ENCODE measurements around the gene DGKD. TPM values are rescaled to one million over a fixed set of nuclear protein-coding genes. Genes with fewer than 3 reads are reported as not detected.

DGKD gene
- total and polyA plus RNA-seq, 2 experiments from 2014 or later: 3.9 to 4.0 TPM

GRCh38 chr2:233455006-233455405, 100.7 kb downstream of the DGKD start:
- DNase-seq: no peak
- H3K4me1 ChIP-seq (ENCODE audit: insufficient read depth): no peaks in the 10 kb centered on the region
- no peaks in the 10 kb centered on the region for H3K36me3 ChIP-seq (ENCODE audit: low read depth)
- no peak for TF ChIP-seq EZH2phosphoT487 (IDR thresholded peaks at IDR 0.05; ENCODE audit: insufficient read depth, low read depth)
- TF ChIP-seq EZH2 (IDR thresholded peaks at IDR 0.05; ENCODE audit: insufficient read depth, poor library complexity, severe bottlenecking): no peak
- no peaks in the 10 kb centered on the region for H3K27me3 ChIP-seq (replicated peaks; ENCODE audit: insufficient read depth)
- H2AFZ ChIP-seq: no peak overlapping the region
- 88 to 93% methylated on average over 11 of the region's 11 CpGs for whole genome bisulfite sequencing, 2 experiments (ENCODE audit: low coverage in 1 of 2, low lambda C conversion rate in 2 of 2, missing lambda C conversion rate in 2 of 2)
- H3K79me2 ChIP-seq (ENCODE audit: insufficient read depth): no peaks in the 10 kb centered on the region
- no peak overlapping the region for H3K4me2 ChIP-seq (ENCODE audit: unreplicated experiment)
- in situ Hi-C loops (cut with MboI): loop anchor here (10.0 kb wide), 1 partner anchor 260 kb away; the partner anchor contains the start of genes UGT1A4 and UGT1A5
- no peak overlapping the region for H3K27ac ChIP-seq
- H3F3A ChIP-seq (ENCODE audit: insufficient read depth): no peaks in the 10 kb centered on the region
- H3K9me2 ChIP-seq (ENCODE audit: insufficient read depth): no peaks in the 10 kb centered on the region
- no peaks in the 10 kb centered on the region for H4K20me1 ChIP-seq (ENCODE audit: insufficient read depth)
- H3K9ac ChIP-seq: no peak overlapping the region
- no peaks in the 10 kb centered on the region for H3K9me3 ChIP-seq (ENCODE audit: low read depth)
- H3K4me3 ChIP-seq: no peak overlapping the region

DNA sequence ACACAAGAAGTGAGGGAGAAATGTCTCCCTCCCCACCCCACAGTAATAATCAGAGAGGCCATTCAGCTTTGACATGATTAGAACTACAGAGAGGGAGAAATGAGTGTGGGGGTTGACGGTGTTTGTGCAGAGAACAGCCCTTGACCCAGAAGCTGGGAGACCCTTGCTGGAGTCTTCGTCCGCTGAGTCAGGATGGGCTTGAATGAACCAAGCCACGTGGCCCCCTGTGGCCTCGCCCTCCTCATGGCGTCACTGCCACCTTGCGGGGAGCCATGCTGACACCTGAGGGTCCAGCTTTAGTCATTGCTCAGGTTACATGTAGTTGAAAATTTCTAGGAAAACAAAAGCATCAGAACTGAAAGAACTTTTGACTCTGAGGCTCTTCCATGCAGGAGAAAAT, 101.2 kb downstream of the DGKD start:
- no peak for DNase-seq
- TF ChIP-seq EZH2phosphoT487 (IDR thresholded peaks at IDR 0.05; ENCODE audit: insufficient read depth, low read depth): no peak
- TF ChIP-seq EZH2 (IDR thresholded peaks at IDR 0.05; ENCODE audit: insufficient read depth, poor library complexity, severe bottlenecking): no peak
- H3K9ac ChIP-seq: no peak overlapping the region
- H3K36me3 ChIP-seq (ENCODE audit: low read depth): no peaks in the 10 kb centered on the region
- no peaks in the 10 kb centered on the region for H3K4me1 ChIP-seq (ENCODE audit: insufficient read depth)
- H3F3A ChIP-seq (ENCODE audit: insufficient read depth): no peaks in the 10 kb centered on the region
- no peaks in the 10 kb centered on the region for H3K9me3 ChIP-seq (ENCODE audit: low read depth)
- no peak overlapping the region for H3K27ac ChIP-seq
- H3K27me3 ChIP-seq (replicated peaks; ENCODE audit: insufficient read depth): no peaks in the 10 kb centered on the region
- no peaks in the 10 kb centered on the region for H3K79me2 ChIP-seq (ENCODE audit: insufficient read depth)
- H3K4me3 ChIP-seq: no peak overlapping the region
- H2AFZ ChIP-seq: no peak overlapping the region
- WGBS, 2 experiments (ENCODE audit: low coverage in 1 of 2, low lambda C conversion rate in 2 of 2, missing lambda C conversion rate in 2 of 2): 94 to 97% methylated on average over 7 of the region's 7 CpGs
- no peaks in the 10 kb centered on the region for H4K20me1 ChIP-seq (ENCODE audit: insufficient read depth)
- H3K4me2 ChIP-seq (ENCODE audit: unreplicated experiment): no peak overlapping the region
- in situ Hi-C loops (cut with MboI): loop anchor here (10.0 kb wide), 1 partner anchor 259 kb away; the partner anchor contains the start of genes UGT1A4 and UGT1A5
- no peaks in the 10 kb centered on the region for H3K9me2 ChIP-seq (ENCODE audit: insufficient read depth)

- H3K9me2 ChIP-seq (ENCODE audit: insufficient read depth): no peaks in the 10 kb centered on the region
- H3K27ac ChIP-seq: no peak overlapping the region
- H3K9me3 ChIP-seq (ENCODE audit: low read depth): no peaks in the 10 kb centered on the region
- H3K36me3 ChIP-seq (ENCODE audit: low read depth): no peaks in the 10 kb centered on the region
- no peak for DNase-seq
- H3K79me2 ChIP-seq (ENCODE audit: insufficient read depth): no peaks in the 10 kb centered on the region
- H4K20me1 ChIP-seq (ENCODE audit: insufficient read depth): no peaks in the 10 kb centered on the region
- no peaks in the 10 kb centered on the region for H3K4me1 ChIP-seq (ENCODE audit: insufficient read depth)
- H3F3A ChIP-seq (ENCODE audit: insufficient read depth): no peaks in the 10 kb centered on the region
- in situ Hi-C loops (cut with MboI): loop anchor here (10.0 kb wide), 1 partner anchor 259 kb away; the partner anchor contains the start of genes UGT1A4 and UGT1A5
- H3K27me3 ChIP-seq (replicated peaks; ENCODE audit: insufficient read depth): no peaks in the 10 kb centered on the region
- TF ChIP-seq EZH2 (IDR thresholded peaks at IDR 0.05; ENCODE audit: insufficient read depth, poor library complexity, severe bottlenecking) (no peak), EZH2phosphoT487 (IDR thresholded peaks at IDR 0.05; ENCODE audit: insufficient read depth, low read depth) (no peak)
- 96% methylated on average over 11 of the region's 11 CpGs for WGBS, 2 experiments (ENCODE audit: low coverage in 1 of 2, low lambda C conversion rate in 2 of 2, missing lambda C conversion rate in 2 of 2)
- no peak overlapping the region for H3K4me3 ChIP-seq
- no peak overlapping the region for H3K9ac ChIP-seq
- no peak overlapping the region for H3K4me2 ChIP-seq (ENCODE audit: unreplicated experiment)
- H2AFZ ChIP-seq: no peak overlapping the region
These were observed 101.8 kb downstream of the DGKD start for GRCh38 chr2:233456111-233456510.

DNA sequence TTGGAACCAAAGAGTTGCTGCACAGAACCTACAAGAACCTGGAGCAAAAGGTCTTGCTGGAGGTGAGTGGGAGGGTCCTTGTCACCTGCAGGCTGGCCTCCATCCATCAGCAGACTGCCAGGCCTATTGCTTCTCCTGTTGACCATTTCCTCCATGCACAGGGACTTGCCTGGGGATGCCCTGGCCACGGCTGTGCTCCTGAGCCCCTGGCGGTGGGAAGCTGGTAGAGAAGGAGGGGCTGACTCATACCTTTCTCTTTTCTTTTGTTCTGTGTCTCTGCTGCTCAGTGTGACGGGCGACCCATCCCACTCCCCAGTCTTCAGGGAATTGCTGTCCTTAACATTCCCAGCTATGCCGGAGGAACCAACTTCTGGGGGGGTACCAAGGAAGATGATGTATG, 102.6 kb downstream of the DGKD start:
- Histone ChIP-seq H3K27ac (no peak overlapping the region), H4K20me1 (ENCODE audit: insufficient read depth) (no peaks in the 10 kb centered on the region), H3K4me2 (ENCODE audit: unreplicated experiment) (no peak overlapping the region), H2AFZ (no peak overlapping the region), H3K79me2 (ENCODE audit: insufficient read depth) (no peaks in the 10 kb centered on the region), H3K9me2 (ENCODE audit: insufficient read depth) (no peaks in the 10 kb centered on the region), H3K27me3 (replicated peaks; ENCODE audit: insufficient read depth) (no peaks in the 10 kb centered on the region), H3K9ac (no peak overlapping the region), H3F3A (ENCODE audit: insufficient read depth) (no peaks in the 10 kb centered on the region), H3K36me3 (ENCODE audit: low read depth) (no peaks in the 10 kb centered on the region), H3K4me3 (no peak overlapping the region), H3K4me1 (ENCODE audit: insufficient read depth) (no peaks in the 10 kb centered on the region), H3K9me3 (ENCODE audit: low read depth) (no peaks in the 10 kb centered on the region)
- WGBS, 2 experiments (ENCODE audit: low coverage in 1 of 2, low lambda C conversion rate in 2 of 2, missing lambda C conversion rate in 2 of 2): 75 to 90% methylated on average over 5 of the region's 5 CpGs
- no peak for TF ChIP-seq EZH2phosphoT487 (IDR thresholded peaks at IDR 0.05; ENCODE audit: insufficient read depth, low read depth)
- no peak for TF ChIP-seq EZH2 (IDR thresholded peaks at IDR 0.05; ENCODE audit: insufficient read depth, poor library complexity, severe bottlenecking)
- in situ Hi-C loops (cut with MboI): loop anchor here (10.0 kb wide), 1 partner anchor 258 kb away; the partner anchor contains the start of genes UGT1A4 and UGT1A5
- no peak for DNase-seq

Measured in GM23248 (cell line).